Skeletal muscle tissue (tissue), 4 donors: ENCODE measurements around the gene TDRD7. TPM values are rescaled to one million over a fixed set of nuclear protein-coding genes. Genes with fewer than 3 reads are reported as not detected.
"Not testable (repeated sequence)": the region's sequence is repeated elsewhere in the genome, so short reads cannot be mapped to it uniquely, and the experiment has no call there.

ENCODE experiments used
- H3K27ac ChIP-seq: one replicate; pipeline ENCODE4 v1.7.0; 2013; ENCODE audit warnings: mild to moderate bottlenecking, low read depth, low read length, inconsistent platforms
- H3K27me3 ChIP-seq, 3 donors: one replicate each; pipeline ENCODE4 v1.7.0; 2013; ENCODE audit warnings: low read length in 3 of 3; ENCODE audit not compliant: control insufficient read depth in 3 of 3, insufficient read depth in 3 of 3
- H3K36me3 ChIP-seq, 3 donors: one replicate each; pipeline ENCODE4 v1.7.0; 2013; ENCODE audit warnings: low read length in 3 of 3; ENCODE audit not compliant: control insufficient read depth in 3 of 3, insufficient read depth in 3 of 3
- H3K4me1 ChIP-seq, 3 donors: one replicate each; pipeline ENCODE4 v1.7.0; 2013; ENCODE audit warnings: low read length in 3 of 3, mild to moderate bottlenecking in 3 of 3; ENCODE audit not compliant: control insufficient read depth in 3 of 3, insufficient read depth in 3 of 3
- H3K4me3 ChIP-seq, 3 donors: one replicate each; pipeline ENCODE4 v1.7.0; 2013; ENCODE audit warnings: low read length in 3 of 3
- H3K9ac ChIP-seq, 3 donors: one replicate each; pipeline ENCODE4 v1.7.0; 2013; ENCODE audit warnings: low read length in 3 of 3, mild to moderate bottlenecking in 3 of 3, moderate library complexity in 2 of 3, low read depth in 1 of 3
- H3K9me3 ChIP-seq, 3 donors: one replicate each; pipeline ENCODE4 v1.7.0; 2013; ENCODE audit warnings: low read length in 3 of 3; ENCODE audit not compliant: control insufficient read depth in 3 of 3
- total RNA-seq: library from RNA; depleted of rRNA; stranded (reverse); fragments of >200 nt; gene quantifications from one replicate; pipeline ENCODE4 v1.2.3, GENCODE V29; 2014
- donor health status: Osteomylitis.

The TDRD7 gene
- total RNA-seq, 1 donor from 2014 or later, result 5.2 TPM

DNA sequence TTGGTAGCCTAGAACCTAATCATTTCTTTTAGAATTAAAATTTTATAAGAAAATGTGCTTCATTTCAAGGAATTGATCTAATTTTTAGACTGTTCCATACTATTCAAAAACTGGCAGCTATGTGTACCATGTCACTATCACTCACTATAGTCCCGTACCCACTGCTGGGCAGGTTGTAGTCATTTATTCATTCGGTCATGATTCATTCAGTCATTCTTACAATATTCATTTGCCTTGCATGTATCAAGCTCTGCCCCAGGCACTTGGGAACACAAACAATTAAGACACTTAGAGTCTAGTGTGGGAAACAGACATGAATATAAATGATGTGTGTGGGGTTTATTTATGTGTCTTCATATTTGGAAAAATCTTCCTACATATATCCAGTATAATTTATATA, 26.4 kb downstream of the TDRD7 start:
- no peaks in the 10 kb centered on the region for H3K27me3 ChIP-seq
- H3K27ac ChIP-seq, result no peak overlapping the region
- H3K4me1 ChIP-seq, result no peaks in the 10 kb centered on the region
- peaks cover 0 to 10% (median 0%) of the 10 kb centered on the region in 3 donors for H3K36me3 ChIP-seq
- H3K9ac ChIP-seq, result no peak overlapping the region
- no peak overlapping the region for H3K4me3 ChIP-seq
- H3K9me3 ChIP-seq, result no peaks in the 10 kb centered on the region

DNA sequence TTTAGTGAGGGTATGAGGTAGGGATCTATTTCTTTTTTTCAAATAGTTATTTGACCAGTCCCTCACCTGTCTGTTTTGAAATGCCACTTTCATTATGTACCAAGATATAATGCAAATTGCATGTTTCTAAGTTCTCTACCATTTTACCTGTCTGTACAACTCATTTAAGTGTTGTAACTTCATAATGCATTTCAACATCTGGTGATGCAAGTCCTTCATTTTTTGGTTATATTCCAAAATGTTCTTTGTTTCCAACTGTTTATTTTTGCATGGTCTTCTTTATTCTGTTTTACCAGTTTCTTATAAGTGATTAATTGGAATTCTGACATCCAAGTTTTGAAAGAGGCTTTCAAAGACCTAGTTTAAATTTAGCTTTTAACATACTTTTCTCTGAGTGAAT, 26.8 kb downstream of the TDRD7 start:
- Histone ChIP-seq H3K9me3 (no peaks in the 10 kb centered on the region), H3K36me3 (peaks cover 0 to 10% (median 0%) of the 10 kb centered on the region in 3 donors), H3K4me1 (no peaks in the 10 kb centered on the region), H3K9ac (no peak overlapping the region), H3K27ac (no peak overlapping the region), H3K27me3 (no peaks in the 10 kb centered on the region), H3K4me3 (no peak overlapping the region)

DNA sequence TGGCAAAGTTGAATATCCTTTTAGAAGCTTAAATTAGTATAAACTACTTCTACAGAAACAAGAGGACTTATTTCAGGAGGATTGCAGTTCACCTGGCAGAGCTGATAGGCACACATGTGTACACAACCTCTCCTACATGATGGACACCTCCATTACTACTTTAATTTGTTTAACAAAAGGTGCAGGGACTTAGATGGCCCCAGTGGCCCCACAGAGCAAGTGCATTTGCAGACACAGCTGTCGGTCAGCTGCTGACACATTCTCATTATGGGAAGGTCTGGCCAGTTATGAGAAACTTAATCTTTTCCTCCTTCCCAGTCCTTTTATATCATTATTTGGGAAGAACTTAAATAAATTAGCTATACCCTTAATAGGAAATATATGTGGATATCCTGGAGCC, 28.3 kb downstream of the TDRD7 start:
- Histone ChIP-seq H3K4me3 (no peak overlapping the region), H3K36me3 (peaks cover 0 to 7% (median 0%) of the 10 kb centered on the region in 3 donors), H3K9me3 (no peaks in the 10 kb centered on the region), H3K27ac (no peak overlapping the region), H3K4me1 (no peaks in the 10 kb centered on the region), H3K9ac (no peak overlapping the region), H3K27me3 (no peaks in the 10 kb centered on the region)

DNA sequence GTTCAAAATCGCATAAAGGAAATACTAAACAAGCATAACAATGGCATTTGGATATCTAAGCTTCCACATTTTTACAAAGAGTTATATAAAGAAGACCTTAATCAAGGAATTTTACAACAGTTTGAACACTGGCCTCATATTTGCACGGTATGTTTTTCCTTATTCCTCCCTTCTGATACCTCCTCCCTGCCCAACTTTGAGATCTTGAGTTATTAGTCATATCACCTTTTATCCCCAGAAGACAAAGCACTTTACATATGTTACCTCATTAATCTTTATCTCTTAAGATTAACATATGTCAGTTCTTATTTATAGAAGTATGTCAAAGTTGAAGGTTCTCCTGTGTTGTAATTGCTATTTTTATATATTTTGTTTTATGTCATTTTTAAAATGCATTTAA, 29.8 kb downstream of the TDRD7 start:
- Histone ChIP-seq H3K9ac (no peak overlapping the region), H3K9me3 (no peaks in the 10 kb centered on the region), H3K4me3 (no peak overlapping the region), H3K4me1 (no peaks in the 10 kb centered on the region), H3K27ac (no peak overlapping the region), H3K27me3 (no peaks in the 10 kb centered on the region), H3K36me3 (peaks cover 0 to 7% (median 0%) of the 10 kb centered on the region in 3 donors)

DNA sequence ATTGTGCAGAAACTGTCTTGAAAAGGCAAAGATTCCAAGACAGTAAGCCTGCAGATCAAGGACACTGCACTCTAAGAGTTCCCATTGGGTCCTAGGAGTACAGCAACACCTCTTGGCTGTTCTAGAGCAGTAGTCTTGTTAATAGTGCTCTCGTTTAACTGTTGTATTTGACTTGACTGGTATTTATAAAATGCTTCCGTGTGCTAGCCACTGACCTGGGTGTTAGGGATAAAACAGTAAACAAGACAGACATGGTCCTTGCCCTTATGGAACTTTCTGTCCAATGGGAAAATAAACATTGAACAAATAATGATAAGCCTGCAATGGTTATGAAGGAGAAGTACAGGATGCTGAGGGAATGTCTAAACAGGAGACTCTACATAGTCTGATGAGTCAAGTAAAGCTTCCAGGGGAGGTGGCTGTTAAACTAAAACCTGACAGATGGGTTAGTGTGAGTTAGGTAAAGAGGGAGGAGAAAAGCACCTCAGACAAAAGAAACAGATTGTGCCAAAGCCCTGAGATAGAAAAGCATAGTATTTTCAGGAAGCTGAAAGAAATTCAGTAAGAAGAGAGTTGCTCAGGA, 33.3 kb downstream of the TDRD7 start:
- H3K27me3 ChIP-seq, result no peaks in the 10 kb centered on the region
- H3K9me3 ChIP-seq, result no peaks in the 10 kb centered on the region
- H3K9ac ChIP-seq, result no peak overlapping the region
- H3K4me3 ChIP-seq, result no peak overlapping the region
- H3K4me1 ChIP-seq, result no peaks in the 10 kb centered on the region
- no peak overlapping the region for H3K27ac ChIP-seq
- H3K36me3 ChIP-seq, result peaks cover 0 to under 1% (median 0%) of the 10 kb centered on the region in 3 donors

DNA sequence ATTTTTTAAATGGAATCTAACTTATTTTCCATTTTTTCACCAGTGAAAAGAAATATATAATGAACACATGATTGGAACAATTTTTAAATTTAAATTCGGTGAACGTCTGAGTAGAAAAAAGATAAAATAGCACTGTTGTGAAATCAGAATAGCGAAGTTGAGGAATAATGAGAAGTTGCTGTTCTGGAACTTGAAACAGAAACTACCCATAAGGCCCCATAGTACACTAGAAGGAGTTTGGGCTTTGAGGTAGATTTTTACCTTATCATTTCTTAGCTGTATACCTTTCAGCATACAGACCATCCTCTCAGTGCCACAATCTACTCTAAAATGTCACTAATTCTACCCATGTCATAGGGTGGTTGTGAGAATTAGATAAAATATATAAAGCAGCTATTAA, 35.1 kb downstream of the TDRD7 start:
- Histone ChIP-seq H3K36me3 (no peaks in the 10 kb centered on the region), H3K4me1 (no peaks in the 10 kb centered on the region), H3K4me3 (no peak overlapping the region), H3K27ac (no peak overlapping the region), H3K9ac (no peak overlapping the region), H3K9me3 (no peaks in the 10 kb centered on the region), H3K27me3 (no peaks in the 10 kb centered on the region)

DNA sequence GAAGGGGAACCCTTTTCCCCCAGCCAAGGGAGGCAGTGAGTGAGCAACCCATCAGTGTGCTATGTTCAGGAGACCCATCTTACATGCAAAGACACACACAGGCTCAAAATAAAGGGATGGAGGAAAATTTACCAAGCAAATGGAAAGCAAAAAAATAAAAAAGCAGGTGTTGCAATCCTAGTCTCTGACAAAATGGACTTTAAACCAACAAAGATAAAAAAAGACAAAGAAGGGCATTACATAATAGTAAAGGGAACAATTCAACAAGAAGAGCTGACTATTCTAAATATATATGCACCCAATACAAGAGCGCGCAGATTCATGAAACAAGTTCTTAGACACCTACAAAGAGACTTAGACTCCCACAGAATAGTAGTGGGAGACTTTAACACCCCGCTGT, 41.7 kb downstream of the TDRD7 start:
- not testable (repeated sequence) for H3K9me3 ChIP-seq, H3K27ac ChIP-seq, H3K9ac ChIP-seq, H3K36me3 ChIP-seq, H3K4me1 ChIP-seq, H3K4me3 ChIP-seq, H3K27me3 ChIP-seq

DNA sequence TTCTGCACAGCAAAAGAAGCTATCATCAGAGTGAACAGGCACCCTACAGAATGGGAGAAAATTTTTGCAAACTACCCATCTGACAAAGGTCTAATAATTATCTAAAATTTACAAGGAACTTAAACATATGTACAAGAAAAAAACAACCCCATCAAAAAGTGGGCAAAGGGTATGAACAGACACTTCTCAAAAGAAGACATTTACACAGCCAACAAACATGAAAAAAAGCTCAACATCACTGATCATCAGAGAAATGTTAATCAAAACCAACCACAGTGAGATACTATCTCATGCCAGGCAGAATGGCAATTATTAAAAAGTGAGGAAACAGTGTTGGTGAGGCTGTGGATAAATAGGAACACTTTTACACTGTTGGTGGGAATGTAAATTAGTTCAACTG, 44.9 kb downstream of the TDRD7 start:
- H3K27me3 ChIP-seq, H3K9ac ChIP-seq, H3K4me1 ChIP-seq, H3K9me3 ChIP-seq, H3K36me3 ChIP-seq, H3K4me3 ChIP-seq, H3K27ac ChIP-seq: not testable (repeated sequence)

DNA sequence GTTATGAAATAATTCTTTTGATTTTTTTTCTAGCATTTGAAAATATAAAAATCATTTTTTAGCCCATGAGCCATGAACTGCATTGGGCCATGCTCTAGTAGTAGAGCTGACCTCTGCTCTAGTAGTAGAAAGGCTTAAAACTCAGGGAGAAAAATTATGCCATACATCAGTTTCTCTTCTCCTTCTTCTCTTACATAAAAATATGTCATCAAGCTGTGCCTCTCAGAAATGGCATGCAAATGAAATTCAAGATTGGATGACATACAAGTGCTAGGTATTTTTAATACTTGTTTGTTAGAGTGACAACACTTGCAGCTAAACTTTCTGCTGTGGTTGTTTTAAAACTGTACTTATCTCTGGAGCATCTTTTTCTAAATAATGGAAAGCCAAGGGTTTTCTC, 47.4 kb downstream of the TDRD7 start:
- H3K4me3 ChIP-seq, result no peak overlapping the region
- no peaks in the 10 kb centered on the region for H3K4me1 ChIP-seq
- H3K36me3 ChIP-seq, result peaks cover 0 to 4% (median 0%) of the 10 kb centered on the region in 3 donors

DNA sequence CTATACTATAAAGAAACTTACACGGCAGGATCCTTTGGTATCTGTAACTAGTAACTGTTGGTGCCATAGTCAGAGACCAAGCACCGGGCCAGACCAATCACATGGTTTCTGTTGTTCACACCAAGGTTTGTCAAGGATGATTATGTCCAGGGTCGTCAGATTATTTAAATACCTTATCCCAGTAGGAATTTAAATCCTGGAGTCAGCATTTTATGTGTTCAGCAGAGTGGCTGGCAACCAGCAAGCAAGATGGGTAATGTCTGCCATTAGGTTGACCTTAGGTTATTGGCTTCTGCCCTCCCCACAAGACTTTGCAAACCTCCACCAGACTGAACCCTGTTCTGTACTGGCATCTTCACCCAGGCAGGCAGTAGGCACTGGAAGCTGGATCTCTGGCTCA, 50.3 kb downstream of the TDRD7 start:
- H3K4me3 ChIP-seq, result no peak overlapping the region
- no peak overlapping the region for H3K9ac ChIP-seq
- H3K4me1 ChIP-seq, result no peaks in the 10 kb centered on the region
- H3K9me3 ChIP-seq, result no peaks in the 10 kb centered on the region
- no peaks in the 10 kb centered on the region for H3K27me3 ChIP-seq
- peaks cover 0 to 8% (median 3%) of the 10 kb centered on the region in 3 donors for H3K36me3 ChIP-seq
- H3K27ac ChIP-seq, result no peak overlapping the region

More for the DNA sequence above, 47.4 kb downstream of the TDRD7 start:
- no peaks in the 10 kb centered on the region for H3K9me3 ChIP-seq
- no peak overlapping the region for H3K9ac ChIP-seq
- H3K27ac ChIP-seq, result no peak overlapping the region
- no peaks in the 10 kb centered on the region for H3K27me3 ChIP-seq
